Spleen (tissue), 11 donors: ENCODE measurements around the gene CMIP. TPM values are rescaled to one million over a fixed set of nuclear protein-coding genes. Genes with fewer than 3 reads are reported as not detected.

Source experiments
- DNase-seq: peaks from one replicate; pipeline ENCODE4 v3.0.0-alpha.2; 2020
- H3K27ac ChIP-seq, 8 donors: fragments of 200-600 bp; sonication (generic) in 7 of 8; 1 replicate in 4 of 8; 2 replicates in 4 of 8; pipeline versions ENCODE4 v1.5.0 to v1.8.0; 2016 to 2021; ENCODE audit warnings: inconsistent platforms in 4 of 8, mild to moderate bottlenecking in 4 of 8, moderate library complexity in 1 of 8
- H3K27me3 ChIP-seq, 7 donors: fragments of 200-600 bp; sonication (generic) in 6 of 7; replicated peaks in 1 of 7; 1 replicate in 4 of 7; 2 replicates in 3 of 7; pipeline versions ENCODE4 v1.5.0 to v1.8.0; 2016 to 2021; ENCODE audit warnings: inconsistent platforms in 3 of 7, mild to moderate bottlenecking in 1 of 7
- H3K36me3 ChIP-seq, 6 donors: fragments of 200-600 bp; sonication (generic) in 5 of 6; 1 replicate in 4 of 6; 2 replicates in 2 of 6; pipeline versions ENCODE4 v1.5.0 to v1.8.0; 2016 to 2021; ENCODE audit warnings: inconsistent platforms in 2 of 6
- H3K4me1 ChIP-seq, 6 donors: fragments of 200-600 bp; sonication (generic) in 5 of 6; 1 replicate in 3 of 6; 2 replicates in 3 of 6; pipeline versions ENCODE4 v1.5.0 to v1.8.0; 2016 to 2021; ENCODE audit warnings: inconsistent platforms in 3 of 6
- H3K4me3 ChIP-seq, 8 donors: fragments of 200-600 bp; sonication (generic) in 7 of 8; 1 replicate in 4 of 8; 2 replicates in 4 of 8; pipeline versions ENCODE4 v1.5.0 to v1.8.0; 2016 to 2021; ENCODE audit warnings: inconsistent platforms in 4 of 8, mild to moderate bottlenecking in 4 of 8, moderate library complexity in 2 of 8
- H3K9me3 ChIP-seq, 8 donors: fragments of 200-600 bp; sonication (generic) in 7 of 8; 1 replicate in 4 of 8; 2 replicates in 4 of 8; pipeline versions ENCODE4 v1.5.0 to v1.8.0; 2016 to 2021; ENCODE audit warnings: inconsistent platforms in 4 of 8
- CTCF ChIP-seq, 11 experiments: fragments of 200-600 bp in 7 of 11; fragments of 450-650 bp in 4 of 11; sonication (generic) in 4 of 11; IDR thresholded peaks in 8 of 11; conservative IDR thresholded peaks in 3 of 11; 1 replicate in 7 of 11; 2 replicates in 4 of 11; pipeline versions ENCODE4 v1.4.0 to v1.8.0; 2016 to 2021; ENCODE audit warnings: antibody characterized with exemption in 11 of 11, inconsistent platforms in 4 of 11, mild to moderate bottlenecking in 1 of 11
- POLR2A ChIP-seq, 3 donors: fragments of 450-650 bp; IDR thresholded peaks; one replicate each; pipeline ENCODE4 v1.5.1; 2017; ENCODE audit warnings: antibody characterized with exemption in 3 of 3, mild to moderate bottlenecking in 1 of 3
- POLR2AphosphoS5 ChIP-seq, 3 donors: sonication (generic); formaldehyde crosslinking; IDR thresholded peaks; one replicate each; pipeline ENCODE4 v1.5.1; 2017; ENCODE audit warnings: antibody characterized with exemption in 3 of 3
- WGBS, 5 donors: extraction: QIAGEN DNeasy Blood & Tissue Kit in 3 of 5; methylation state at CpG; one replicate each; pipeline versions ENCODE4 v1.1.5 to v1.1.7; 2013 to 2018; 5-methylcytosine and 5-hydroxymethylcytosine counted together
- intact Hi-C: fragments of 100-400 bp; cut with DNase I; formaldehyde crosslinking; loops from one replicate; pipeline ENCODE4 v1.15.0; 2023; ENCODE audit warnings: low total_unique reads
- polyA plus RNA-seq, 3 donors: library from polyadenylated mRNA; stranded (reverse); fragments of 200-250 nt; gene quantifications; one replicate each; pipeline ENCODE4 v1.2.1, GENCODE V29; 2013
- total RNA-seq, 7 donors: library from RNA; depleted of rRNA in 3 of 7; stranded (reverse); fragments of >200 nt in 3 of 7; fragmentation: NEBNext Ultra II Directional in 4 of 7; extraction: Animal tissue kit (Norgen Biotek cat#: 25700) in 4 of 7; gene quantifications; one replicate each; pipeline versions ENCODE4 v1.1.0 to v1.2.1, GENCODE V29; 2016 to 2021
- donor health status: healthy with polysubstance abuse.
- donor health status: DM: no; HTN: no; CAD: no; lungs with moderate emphysema.
- donor health status: DM: no; HTN: no; CAD: no.
- donor health status: Bipolar disorder and iron deficiency.
- donor health status: healthy.
- donor health status: DM: no; HTN: no; CAD: no.
- donor health status: DM: yes; HTN: yes; CAD: no.

CMIP gene
- total and polyA plus RNA-seq, 10 donors = 6.0 to 107 (median 63.6) TPM

DNA sequence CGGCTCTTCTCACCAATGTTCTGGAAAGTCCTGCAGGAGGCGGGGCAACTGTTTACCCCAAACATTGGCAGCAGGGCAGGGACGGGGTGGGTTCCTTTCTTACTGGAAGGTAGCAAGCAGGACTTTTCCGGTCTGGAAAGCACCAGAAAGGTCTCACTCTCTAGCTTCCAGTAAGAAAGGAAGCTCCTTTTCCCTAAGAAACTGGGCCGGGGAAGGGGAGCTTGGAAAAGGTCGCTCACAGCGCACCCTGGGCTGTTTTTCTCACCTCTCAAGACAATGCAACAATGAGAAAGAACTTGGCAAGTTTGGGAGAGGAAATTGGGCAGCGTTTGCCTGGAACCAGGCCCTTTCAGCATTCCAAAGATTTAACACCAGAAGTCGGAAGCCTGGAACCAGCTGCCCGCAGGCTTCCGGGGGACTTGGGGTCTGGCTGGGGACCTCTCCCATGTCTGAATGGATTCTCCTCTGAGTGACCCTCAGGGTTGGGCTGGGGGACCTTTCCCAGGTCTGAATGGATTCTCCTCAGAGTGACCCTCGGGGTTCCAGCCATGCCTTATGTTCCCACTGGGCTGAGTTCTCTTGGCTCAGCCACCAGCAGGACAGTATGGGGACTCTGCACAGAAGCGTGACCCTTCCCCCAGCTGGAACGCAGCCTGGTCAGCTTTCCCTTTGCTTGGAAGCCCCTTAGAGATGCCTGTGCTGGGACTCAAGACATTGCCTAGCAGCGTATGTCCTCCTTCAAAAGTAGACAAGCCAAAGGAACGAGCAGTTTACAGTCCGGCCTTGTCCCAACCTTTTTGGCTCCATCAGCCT lies 167.9 kb downstream of the CMIP start:
- H3K4me3 ChIP-seq = no peak overlapping the region
- peak in 1 of 3 donors; percentile 12 for TF ChIP-seq POLR2AphosphoS5 (IDR thresholded peaks at IDR 0.05)
- TF ChIP-seq CTCF (IDR thresholded peaks at IDR 0.05 in 8 of 11, conservative IDR thresholded peaks at IDR 0.05 in 3 of 11) = no peak

DNA sequence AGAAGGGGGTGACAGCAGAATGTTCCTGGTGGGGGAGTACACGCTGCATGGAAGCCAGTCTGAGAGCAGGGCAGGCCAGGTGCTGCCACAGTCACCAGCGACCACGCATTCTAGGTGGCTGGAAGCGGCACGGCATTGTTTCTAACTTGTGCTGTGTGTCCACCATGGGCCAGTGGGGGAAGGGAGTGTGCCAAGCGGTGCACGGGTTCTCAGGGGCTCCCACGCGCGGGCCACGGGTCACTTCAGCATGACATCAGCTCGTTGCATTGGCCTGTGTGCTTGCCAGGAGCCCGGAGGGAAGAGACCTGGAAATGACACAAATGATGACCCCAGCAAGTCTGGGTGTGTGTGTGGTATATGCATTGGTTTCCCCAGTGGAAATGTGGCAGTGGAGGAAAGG lies 169.6 kb downstream of the CMIP start:
- Histone ChIP-seq H3K9me3 (no peaks in the 10 kb centered on the region), H3K36me3 (peaks cover 0 to 77% (median 8%) of the 10 kb centered on the region in 6 donors), H3K4me1 (peaks cover 16 to 85% (median 47%) of the 10 kb centered on the region in 6 donors), H3K4me3 (no peak overlapping the region), H3K27ac (peak overlapping the region in 1 of 8 donors; percentile 66), H3K27me3 (no peaks in the 10 kb centered on the region)
- DNase-seq = no peak
- 84 to 89% (median 88%) methylated on average over 13 of the region's 13 CpGs for whole genome bisulfite sequencing, 5 donors
- TF ChIP-seq POLR2AphosphoS5 (IDR thresholded peaks at IDR 0.05) (peak in 1 of 3 donors; percentile 8), POLR2A (IDR thresholded peaks at IDR 0.05) (no peak)
- intact Hi-C loops = loop anchor here (10.0 kb wide), 1 partner anchor 169 kb away; the partner anchor contains the start of gene CMIP

More for the DNA sequence above, 167.9 kb downstream of the CMIP start:
- H3K36me3 ChIP-seq = peaks cover 0 to 77% (median 13%) of the 10 kb centered on the region in 6 donors
- H3K4me1 ChIP-seq = peaks cover 16 to 99% (median 60%) of the 10 kb centered on the region in 6 donors
- DNase-seq = no peak
- intact Hi-C loops = loop anchor here (10.0 kb wide), 1 partner anchor 168 kb away; the partner anchor contains the start of gene CMIP
- WGBS, 5 donors = 64 to 79% (median 74%) methylated on average over 14 to 17 of the region's 17 CpGs
- H3K27me3 ChIP-seq = no peaks in the 10 kb centered on the region
- H3K9me3 ChIP-seq = no peaks in the 10 kb centered on the region
- peak overlapping the region in 7 of 8 donors; percentile 11 to 67 (median 41) for H3K27ac ChIP-seq

GRCh38 chr16:81614654-81615359 lies 170.2 kb downstream of the CMIP start:
- H3K4me3 ChIP-seq = no peak overlapping the region
- WGBS, 5 donors = 93 to 97% (median 94%) methylated on average over 6 of the region's 6 CpGs
- no peak for DNase-seq
- H3K27me3 ChIP-seq = no peaks in the 10 kb centered on the region
- H3K4me1 ChIP-seq = peaks cover 16 to 79% (median 44%) of the 10 kb centered on the region in 6 donors
- H3K27ac ChIP-seq = peak overlapping the region in 1 of 8 donors; percentile 88
- TF ChIP-seq CTCF (IDR thresholded peaks at IDR 0.05 in 8 of 11, conservative IDR thresholded peaks at IDR 0.05 in 3 of 11) (no peak), POLR2A (IDR thresholded peaks at IDR 0.05) (no peak)
- H3K9me3 ChIP-seq = no peaks in the 10 kb centered on the region
- peaks cover 0 to 77% (median 7%) of the 10 kb centered on the region in 6 donors for H3K36me3 ChIP-seq
- intact Hi-C loops = loop anchor here (10.0 kb wide), 1 partner anchor 170 kb away; the partner anchor contains the start of gene CMIP

DNA sequence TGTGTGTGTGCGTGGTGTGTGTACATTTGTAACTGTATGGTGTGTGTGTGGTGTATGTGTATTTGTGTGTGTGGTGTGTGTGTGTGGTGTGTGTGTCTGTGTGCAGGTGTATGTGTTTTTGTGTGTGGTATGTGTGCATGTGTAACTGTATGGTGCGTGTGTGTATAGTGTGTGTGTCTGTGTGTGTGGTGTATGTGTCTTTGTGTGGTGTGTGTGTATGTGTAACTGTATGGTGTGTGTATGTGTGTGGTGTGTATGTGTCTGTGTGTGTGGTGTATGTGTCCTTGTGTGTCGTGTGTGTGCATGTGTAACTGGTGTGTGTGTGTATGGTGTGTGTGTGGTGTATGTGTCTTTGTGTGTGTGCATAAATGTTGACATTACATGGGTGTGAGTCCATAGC lies 170.8 kb downstream of the CMIP start:
- intact Hi-C loops = loop anchor here (10.0 kb wide), 1 partner anchor 171 kb away; the partner anchor contains the start of gene CMIP
- Histone ChIP-seq H3K27me3 (no peaks in the 10 kb centered on the region), H3K9me3 (no peaks in the 10 kb centered on the region), H3K4me1 (peaks cover 16 to 73% (median 41%) of the 10 kb centered on the region in 6 donors), H3K36me3 (peaks cover 0 to 77% (median 5%) of the 10 kb centered on the region in 6 donors), H3K27ac (peak overlapping the region in 3 of 8 donors; percentile 71 to 88 (median 83)), H3K4me3 (no peak overlapping the region)
- DNase-seq = no peak
- TF ChIP-seq CTCF (IDR thresholded peaks at IDR 0.05 in 8 of 11, conservative IDR thresholded peaks at IDR 0.05 in 3 of 11) = no peak
- TF ChIP-seq POLR2AphosphoS5 (IDR thresholded peaks at IDR 0.05) = no peak
- 93 to 99% (median 96%) methylated on average over 3 of the region's 3 CpGs for WGBS, 5 donors
